Measurements from ENCODE around the gene KIFC1. TPM values are rescaled to one million over a fixed set of nuclear protein-coding genes. Genes with fewer than 3 reads are reported as not detected.

Gene KIFC1
- total RNA-seq, 1 experiment from 2014 or later, result 120 TPM

DNA sequence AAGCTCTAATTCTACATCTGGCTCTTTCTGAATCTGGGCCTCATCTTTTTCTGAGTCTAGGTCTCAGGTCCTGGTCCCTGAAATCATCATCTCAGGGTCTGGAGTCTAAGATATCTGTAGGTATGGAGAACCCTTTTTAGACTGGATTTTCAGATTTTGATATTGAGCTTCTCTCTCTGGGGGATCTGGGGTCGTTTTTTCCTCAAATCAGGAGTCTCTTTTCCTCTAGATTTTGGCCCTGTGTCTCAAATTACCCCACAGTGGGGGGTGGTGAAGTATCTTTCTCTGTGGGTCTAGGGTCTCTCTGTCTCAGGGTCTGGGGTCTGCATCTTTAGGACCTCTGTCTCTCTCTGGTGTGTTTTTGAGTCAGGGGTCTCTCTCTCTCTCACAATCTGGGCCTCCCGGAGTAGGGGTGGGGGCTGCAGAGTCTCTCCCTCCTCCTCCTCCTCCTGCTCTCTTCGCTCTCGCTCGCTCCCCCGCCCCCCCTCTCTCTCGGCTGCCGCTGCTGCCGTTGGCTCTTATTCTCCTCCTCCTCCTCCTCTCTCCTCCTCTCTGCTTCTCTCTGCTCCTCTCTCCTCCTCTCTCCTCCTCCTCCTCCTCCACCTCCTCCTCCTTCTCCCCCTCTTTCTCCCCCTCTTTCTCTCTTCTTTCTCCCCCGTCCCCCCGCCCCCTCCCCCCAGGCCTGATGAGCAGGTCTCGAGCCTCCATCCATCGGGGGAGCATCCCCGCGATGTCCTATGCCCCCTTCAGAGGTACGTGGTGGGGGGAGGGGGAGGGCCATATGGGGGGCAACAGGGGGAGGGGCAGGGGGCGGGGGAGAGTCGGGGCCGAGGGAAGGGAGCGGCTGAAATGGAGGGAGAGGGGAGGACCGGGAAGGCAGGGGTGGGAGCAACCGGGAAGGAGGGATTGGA lies 28.2 kb downstream of the KIFC1 start, which contains the start of gene SYNGAP1:
Gene SYNGAP1, plus strand, starts transcription at position 486 of the 911 bp plus-strand sequence. Its CDS starts 200 bp downstream, at position 686.
- Histone ChIP-seq H3K27ac (peak within 1 kb of the TSS; percentile 77), H3K9me3 (replicated peaks) (no peaks in the 10 kb centered on the region; the same call in 1 of the 2 replicates)

DNA sequence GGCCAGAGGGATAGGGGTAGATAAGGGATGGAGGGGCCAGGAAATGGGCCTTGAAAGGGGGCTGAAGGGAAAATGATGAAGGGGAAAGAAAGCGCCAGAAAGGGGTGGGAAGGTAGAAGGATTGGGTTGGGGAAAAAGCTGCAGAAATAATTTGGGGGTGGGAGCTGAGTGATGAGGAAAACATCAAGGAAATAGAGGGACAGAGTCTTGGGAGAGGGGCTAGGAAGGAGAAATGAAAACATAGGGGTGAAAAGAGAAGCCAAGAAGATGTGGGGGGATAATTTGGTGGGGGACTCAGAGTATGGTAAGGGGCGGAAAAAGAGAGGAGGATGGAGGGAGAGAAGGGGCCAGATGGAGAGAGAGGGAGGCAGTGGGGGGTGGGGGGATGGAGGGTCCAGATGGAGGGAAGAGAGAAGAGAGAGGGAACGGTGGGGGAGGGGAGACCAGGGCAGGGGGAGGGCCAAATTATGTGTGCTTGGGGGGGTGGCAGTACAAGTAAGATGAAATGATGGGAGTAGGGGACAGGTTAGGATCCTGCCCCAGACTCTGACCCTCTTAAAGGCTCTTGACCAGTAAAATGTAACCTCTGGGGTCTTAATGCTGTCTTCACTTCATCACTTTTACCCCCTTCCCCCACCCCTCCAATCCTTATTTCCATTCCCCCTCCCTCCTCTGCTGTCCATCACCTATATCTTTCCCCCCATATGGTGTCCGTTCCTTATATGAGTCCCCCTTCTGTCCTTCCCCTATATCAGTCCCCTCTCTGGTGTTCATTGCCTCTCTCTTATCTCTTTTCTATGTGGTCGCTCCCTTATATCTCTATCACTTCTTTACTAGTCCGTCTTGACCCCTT lies 29.1 kb downstream of the KIFC1 start:
- Histone ChIP-seq H3K27me3 (replicated peaks) (no peaks in the 10 kb centered on the region), H3K36me3 (peaks cover 11% of the 10 kb centered on the region), H3K27ac (no peak overlapping the region), H3K4me3 (no peak overlapping the region), H3K4me1 (replicated peaks) (peaks cover 40% of the 10 kb centered on the region), H3K9me3 (replicated peaks) (no peaks in the 10 kb centered on the region; the same call in 1 of the 2 replicates)
- peak in 1 of 2 experiments; percentile 36 for DNase-seq (ENCODE audit: low read depth in 1 of 2, low spot score in 2 of 2)

More for the DNA sequence above, 28.2 kb downstream of the KIFC1 start, which contains the start of gene SYNGAP1:
- Histone ChIP-seq H3K4me1 (replicated peaks) (peaks cover 38% of the 10 kb centered on the region), H3K36me3 (peaks cover 19% of the 10 kb centered on the region), H3K4me3 (peak within 1 kb of the TSS; percentile 19; the same call in 1 of the 2 replicates), H3K27me3 (replicated peaks) (no peaks in the 10 kb centered on the region)
- DNase-seq (ENCODE audit: low read depth in 1 of 2, low spot score in 2 of 2), result peak in 1 of 2 experiments; percentile 57

DNA sequence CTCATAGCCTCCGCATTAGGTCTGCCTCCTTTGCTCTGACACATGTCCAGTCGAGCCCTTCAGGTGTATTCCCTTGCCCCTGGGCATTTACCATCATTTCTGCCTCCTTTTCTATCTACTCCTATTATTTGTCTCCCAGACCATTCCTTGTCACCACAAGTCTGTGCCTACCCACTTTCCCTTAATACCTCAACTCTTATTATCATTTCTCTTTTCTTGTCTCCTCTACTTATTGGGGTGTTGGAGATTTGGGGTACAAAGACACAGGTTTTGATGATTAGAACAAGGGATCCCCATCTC lies 29.7 kb downstream of the KIFC1 start:
- Histone ChIP-seq H3K4me3 (no peak overlapping the region), H3K27me3 (replicated peaks) (no peaks in the 10 kb centered on the region), H3K36me3 (peaks cover 6% of the 10 kb centered on the region), H3K4me1 (replicated peaks) (peaks cover 37% of the 10 kb centered on the region), H3K27ac (no peak overlapping the region), H3K9me3 (replicated peaks) (no peaks in the 10 kb centered on the region; the same call in 1 of the 2 replicates)
- DNase-seq (ENCODE audit: low read depth in 1 of 2, low spot score in 2 of 2), result no peak

DNA sequence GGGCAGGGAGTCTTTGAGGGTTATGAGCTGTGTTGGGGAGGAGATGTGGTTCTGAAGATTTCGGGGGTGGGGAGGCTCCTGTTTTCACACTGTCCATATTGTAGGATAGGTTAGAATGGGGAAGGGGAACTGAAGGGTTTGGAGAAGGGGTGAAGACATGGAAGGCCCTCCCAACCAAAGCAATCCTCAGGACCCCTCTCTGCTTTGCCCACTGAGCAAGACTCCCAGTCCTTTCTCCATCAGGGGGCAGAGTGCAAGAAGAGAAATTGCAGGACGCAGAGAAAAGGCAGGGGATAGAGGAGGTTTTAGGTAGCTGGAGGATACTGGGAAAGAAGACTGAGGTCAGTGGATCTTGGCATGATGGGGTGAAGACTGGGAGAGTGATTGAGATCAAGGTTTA lies 32.2 kb downstream of the KIFC1 start:
- Histone ChIP-seq H3K9me3 (replicated peaks) (no peaks in the 10 kb centered on the region; the same call in 1 of the 2 replicates), H3K27ac (no peak overlapping the region), H3K36me3 (no peaks in the 10 kb centered on the region), H3K27me3 (replicated peaks) (no peaks in the 10 kb centered on the region), H3K4me1 (replicated peaks) (peaks cover 36% of the 10 kb centered on the region), H3K4me3 (no peak overlapping the region)
- no peak for DNase-seq (ENCODE audit: low read depth in 1 of 2, low spot score in 2 of 2)

DNA sequence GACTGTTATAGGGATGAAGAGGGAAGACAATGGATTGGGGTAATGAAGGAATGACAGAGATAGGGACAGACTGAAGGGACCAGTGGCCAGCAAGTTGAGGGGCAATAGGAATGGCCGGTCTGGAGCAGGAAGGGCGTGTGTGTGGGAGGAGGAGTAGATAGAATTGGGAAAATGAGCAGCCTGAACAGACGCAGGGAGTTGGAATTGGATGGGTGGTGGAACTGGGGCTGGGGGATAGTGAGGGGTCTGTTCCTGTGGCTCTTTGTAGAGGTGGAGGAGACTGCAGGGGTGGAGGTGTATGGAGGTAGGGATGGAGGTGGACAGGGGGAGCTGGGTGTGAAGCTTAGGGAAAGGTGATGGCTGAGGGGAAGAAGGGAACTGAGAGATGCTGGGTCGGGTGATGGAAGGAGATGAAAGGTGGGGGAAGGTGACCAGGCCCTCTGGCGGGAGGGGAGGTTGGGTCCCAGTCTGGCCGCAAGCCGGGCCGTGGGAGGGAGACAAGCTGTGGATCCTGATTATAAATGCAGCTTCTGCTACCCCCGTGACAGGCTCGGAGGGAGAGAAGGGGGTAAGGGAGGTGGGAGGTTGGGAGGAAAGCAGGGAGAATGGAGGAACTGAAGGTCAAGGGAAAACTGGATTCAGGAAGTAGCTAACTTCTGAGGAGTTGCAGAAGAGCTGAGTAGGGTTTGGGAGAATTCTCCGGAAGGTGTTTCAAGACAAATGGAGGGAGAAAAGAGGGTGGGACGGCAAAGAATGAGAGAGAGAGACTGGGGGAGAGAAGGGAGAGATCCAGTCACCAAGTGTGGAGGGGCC lies 33.4 kb downstream of the KIFC1 start:
- Histone ChIP-seq H3K36me3 (no peaks in the 10 kb centered on the region), H3K9me3 (replicated peaks) (no peaks in the 10 kb centered on the region; the same call in 1 of the 2 replicates), H3K4me1 (replicated peaks) (peaks cover 25% of the 10 kb centered on the region), H3K4me3 (peak overlapping the region; percentile 39), H3K27ac (peak overlapping the region; percentile 58), H3K27me3 (replicated peaks) (no peaks in the 10 kb centered on the region)
- DNase-seq (ENCODE audit: low read depth in 1 of 2, low spot score in 2 of 2), result no peak

DNA sequence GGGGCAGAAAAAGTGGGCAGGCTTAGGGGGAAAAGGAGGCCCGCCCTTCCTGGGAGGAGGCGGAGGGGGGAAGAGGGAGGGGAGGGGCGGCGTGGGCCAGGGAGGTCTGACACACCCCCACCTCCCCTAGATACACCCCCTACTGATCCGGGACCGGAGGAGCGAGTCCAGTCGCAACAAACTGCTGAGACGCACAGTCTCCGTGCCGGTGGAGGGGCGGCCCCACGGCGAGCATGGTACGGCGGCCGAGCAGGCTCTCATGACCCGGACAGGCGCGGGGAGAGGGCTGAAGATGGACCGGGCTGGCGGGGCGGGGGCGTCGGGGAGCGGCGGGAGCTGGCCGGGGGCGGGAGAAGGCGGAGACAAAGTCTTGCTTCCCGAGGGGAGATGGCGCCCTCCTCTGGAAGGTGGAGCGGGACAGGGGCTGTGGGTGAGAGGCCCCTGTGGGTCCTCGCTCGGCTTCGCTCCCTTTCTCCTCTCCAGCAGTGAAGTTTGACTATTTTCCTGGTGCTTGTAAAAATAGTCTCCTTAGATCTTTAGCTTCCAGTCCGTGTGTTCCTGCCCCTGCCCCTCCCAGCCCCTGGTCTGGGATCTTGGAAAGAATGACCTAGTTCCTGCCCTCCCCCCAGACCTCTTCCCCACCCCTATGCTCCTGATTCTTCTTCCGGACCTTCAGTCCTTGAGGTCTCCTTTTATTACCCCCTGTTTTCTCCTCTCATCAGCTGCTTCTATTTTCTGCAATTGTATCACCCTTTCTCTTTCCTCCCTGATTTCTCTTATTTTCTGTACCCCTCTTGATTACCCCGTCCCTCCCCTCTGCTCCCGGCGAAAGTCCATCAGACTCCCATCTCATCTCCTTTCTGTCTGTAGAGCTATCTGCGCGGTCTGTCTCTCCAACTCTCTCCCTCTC lies 34.3 kb downstream of the KIFC1 start:
- Histone ChIP-seq H3K9me3 (replicated peaks) (no peaks in the 10 kb centered on the region; the same call in 1 of the 2 replicates), H3K27me3 (replicated peaks) (no peaks in the 10 kb centered on the region), H3K27ac (peak overlapping the region; percentile 58), H3K4me1 (replicated peaks) (peaks cover 25% of the 10 kb centered on the region), H3K36me3 (no peaks in the 10 kb centered on the region), H3K4me3 (peak overlapping the region; percentile 39)
- DNase-seq (ENCODE audit: low read depth in 1 of 2, low spot score in 2 of 2), result peak; percentile 82 to 90

DNA sequence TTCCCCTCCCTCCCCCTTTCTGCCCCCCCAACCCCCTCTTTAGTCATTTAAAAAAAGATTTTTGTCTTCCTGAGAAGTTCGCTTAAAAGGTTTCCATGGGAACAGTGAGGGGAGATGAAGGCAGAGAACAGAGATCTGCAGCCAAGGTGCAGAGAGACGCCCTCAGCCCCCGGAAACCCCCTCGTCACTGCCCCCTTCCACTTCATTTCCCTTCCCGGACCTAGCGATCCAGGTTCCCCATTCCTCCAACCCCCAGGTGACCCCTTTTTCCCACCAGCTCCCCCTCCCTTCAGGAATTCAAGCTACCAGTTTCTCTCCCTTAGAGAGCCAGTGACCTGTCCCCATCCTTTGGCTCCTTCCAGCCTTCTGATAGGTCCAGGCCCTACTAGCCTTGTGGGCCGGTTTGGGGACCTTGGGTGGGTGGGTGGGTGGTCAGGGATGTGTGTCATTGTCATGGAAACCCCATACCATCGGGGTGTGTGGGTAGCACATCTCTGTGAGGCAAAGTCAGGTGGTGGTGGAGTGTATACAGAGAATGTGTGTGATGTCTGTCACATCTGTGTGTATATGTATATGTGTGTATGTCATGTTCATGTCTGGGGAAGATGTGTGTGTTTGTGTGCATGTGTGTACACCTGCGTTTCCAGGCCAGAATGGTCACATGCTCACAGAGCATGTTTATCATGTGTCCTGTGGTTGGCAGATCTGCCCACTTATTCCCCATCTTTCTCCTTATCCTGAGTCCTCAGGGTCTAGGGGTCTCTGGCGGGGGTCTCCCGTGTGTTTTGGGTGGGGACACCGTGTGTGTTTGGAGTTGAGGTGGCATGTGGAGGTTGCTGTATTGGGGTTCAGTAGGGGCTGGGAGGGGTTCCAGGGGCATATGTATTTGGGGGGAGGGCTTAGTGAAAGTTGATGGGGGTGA lies 35.2 kb downstream of the KIFC1 start:
- no peaks in the 10 kb centered on the region; the same call in 1 of the 2 replicates for H3K9me3 ChIP-seq (replicated peaks)
- H3K36me3 ChIP-seq, result no peaks in the 10 kb centered on the region
- H3K4me1 ChIP-seq (replicated peaks), result peaks cover 25% of the 10 kb centered on the region
- no peak overlapping the region for H3K27ac ChIP-seq
- H3K27me3 ChIP-seq (replicated peaks), result no peaks in the 10 kb centered on the region
- no peak for DNase-seq (ENCODE audit: low read depth in 1 of 2, low spot score in 2 of 2)
- H3K4me3 ChIP-seq, result peak overlapping the region; percentile 64

DNA sequence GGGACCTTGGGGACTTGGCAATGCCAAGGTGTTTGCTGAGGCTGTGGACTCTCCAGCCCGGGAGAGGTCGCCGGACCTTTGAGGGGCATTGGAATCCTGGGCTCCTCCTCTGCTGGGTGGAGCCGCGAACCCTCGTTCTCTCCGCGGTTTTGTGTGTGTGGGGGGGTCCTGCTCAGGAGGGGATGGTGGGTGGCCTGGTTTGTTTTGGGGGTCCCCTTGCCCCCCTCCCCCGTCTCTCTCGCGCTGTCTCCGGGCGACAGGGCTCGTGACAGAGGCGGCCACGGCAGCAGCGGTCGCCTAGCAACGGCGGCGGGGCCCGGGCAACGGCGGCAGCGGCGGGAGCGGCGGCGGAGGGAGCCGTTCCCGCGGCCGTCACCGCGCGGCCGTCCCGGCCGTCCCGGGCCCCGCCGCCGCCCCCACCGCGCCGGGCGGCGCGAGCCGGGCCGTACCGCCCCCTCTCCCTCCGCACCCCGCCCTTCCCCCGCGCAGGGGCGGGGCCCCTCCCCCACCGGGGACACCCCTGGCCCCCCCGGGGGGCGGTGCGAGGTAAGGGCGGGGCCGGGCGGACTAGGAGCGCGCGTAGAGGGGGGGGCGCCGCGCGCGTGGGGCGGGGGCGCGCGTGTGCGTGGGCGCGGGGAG lies 36.1 kb downstream of the KIFC1 start:
- no peaks in the 10 kb centered on the region for H3K36me3 ChIP-seq
- H3K4me1 ChIP-seq (replicated peaks), result peaks cover 25% of the 10 kb centered on the region
- DNase-seq (ENCODE audit: low read depth in 1 of 2, low spot score in 2 of 2), result peak in 1 of 2 experiments; percentile 38

DNA sequence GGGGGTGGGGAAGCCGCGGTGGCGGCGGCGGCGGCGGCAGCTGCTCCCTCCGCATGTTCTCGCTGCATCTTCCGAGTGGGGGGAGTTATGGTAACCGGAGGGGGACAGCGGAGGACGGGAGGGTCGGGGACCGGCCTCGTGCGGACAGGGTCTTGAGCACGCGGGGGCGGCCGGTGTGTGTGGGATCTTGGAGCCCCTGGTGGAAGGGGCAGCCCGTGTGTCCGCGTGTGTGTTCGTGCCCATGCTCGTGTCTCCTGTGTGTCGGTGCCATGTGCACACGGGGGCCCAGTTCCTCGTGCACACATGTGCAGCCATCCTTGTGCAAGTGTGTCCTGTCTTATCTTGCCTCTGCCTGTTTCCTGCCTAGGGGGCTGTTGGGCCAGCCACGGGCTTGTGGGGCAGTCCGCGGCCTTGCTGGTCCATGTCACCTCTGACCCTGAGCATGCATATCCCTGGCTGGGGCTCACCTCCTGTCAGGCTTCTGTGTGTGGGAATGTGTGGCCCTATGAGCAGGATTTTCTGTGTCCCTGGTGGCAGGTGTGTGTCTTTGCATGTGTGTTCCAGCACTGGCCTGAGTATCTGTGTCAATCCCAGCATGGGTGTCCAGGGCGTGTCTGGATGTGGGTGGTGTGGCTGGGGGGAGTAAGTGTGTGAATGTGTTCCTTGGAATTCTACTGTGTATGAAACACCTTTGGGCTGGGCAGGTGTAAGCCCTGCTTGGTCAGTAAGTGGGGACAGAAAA lies 36.8 kb downstream of the KIFC1 start:
- DNase-seq (ENCODE audit: low read depth in 1 of 2, low spot score in 2 of 2), result no peak
- H3K27me3 ChIP-seq (replicated peaks), result no peaks in the 10 kb centered on the region
- H3K36me3 ChIP-seq, result no peaks in the 10 kb centered on the region
- H3K4me1 ChIP-seq (replicated peaks), result peaks cover 25% of the 10 kb centered on the region
- no peaks in the 10 kb centered on the region; the same call in 1 of the 2 replicates for H3K9me3 ChIP-seq (replicated peaks)
- no peak overlapping the region for H3K27ac ChIP-seq
- H3K4me3 ChIP-seq, result peak overlapping the region; percentile 64

More for the DNA sequence above, 36.1 kb downstream of the KIFC1 start:
- peak overlapping the region; percentile 64 for H3K4me3 ChIP-seq
- no peaks in the 10 kb centered on the region; the same call in 1 of the 2 replicates for H3K9me3 ChIP-seq (replicated peaks)
- no peaks in the 10 kb centered on the region for H3K27me3 ChIP-seq (replicated peaks)
- H3K27ac ChIP-seq, result no peak overlapping the region

DNA sequence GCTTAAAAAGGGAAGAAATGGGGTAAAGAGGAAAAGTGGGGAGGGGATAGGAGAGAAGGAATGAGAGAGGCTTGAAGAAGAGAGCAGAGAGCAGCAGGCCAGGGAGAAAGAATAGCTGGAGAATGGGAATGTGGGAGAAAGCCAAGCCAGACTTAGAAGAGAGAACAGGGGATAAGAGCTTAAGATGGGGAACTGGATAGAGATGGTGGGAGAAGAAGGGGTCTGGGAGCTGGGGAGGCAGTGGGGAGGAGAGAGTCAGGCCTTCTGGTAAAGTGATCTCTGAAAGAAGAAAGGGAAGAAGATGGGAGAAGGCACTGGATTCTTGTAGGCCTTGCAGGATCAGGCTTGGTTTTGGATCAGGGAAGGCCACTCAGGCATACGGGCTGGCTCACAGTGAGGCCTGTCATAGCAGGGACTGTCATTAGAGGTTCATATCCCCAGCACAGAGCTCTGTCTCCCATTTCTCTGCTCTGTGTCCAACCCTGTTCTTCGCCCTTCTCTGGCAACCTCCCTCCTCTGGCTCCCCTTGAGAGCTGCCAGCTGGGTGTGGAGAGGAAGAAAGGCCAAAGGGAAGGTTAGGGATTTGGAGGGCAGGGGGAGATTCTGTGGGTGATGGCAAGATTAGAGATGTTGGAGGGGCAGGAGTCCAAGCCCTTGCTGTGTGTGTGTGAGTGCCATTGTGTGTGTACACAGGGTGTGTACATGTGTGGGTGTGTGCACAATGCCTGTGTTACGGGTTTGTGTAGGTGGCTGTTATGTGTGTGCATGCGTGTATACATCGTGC lies 37.5 kb downstream of the KIFC1 start:
- Histone ChIP-seq H3K4me3 (no peak overlapping the region), H3K27ac (no peak overlapping the region), H3K4me1 (replicated peaks) (peaks cover 25% of the 10 kb centered on the region), H3K36me3 (no peaks in the 10 kb centered on the region), H3K27me3 (replicated peaks) (no peaks in the 10 kb centered on the region), H3K9me3 (replicated peaks) (no peaks in the 10 kb centered on the region; the same call in 1 of the 2 replicates)
- no peak for DNase-seq (ENCODE audit: low read depth in 1 of 2, low spot score in 2 of 2)

Measured in SJSA1 (cell line).